ENCODE results near the gene LMAN2L. TPM values are rescaled to one million over a fixed set of nuclear protein-coding genes. Genes with fewer than 3 reads are reported as not detected.

The LMAN2L gene
- total RNA-seq, 1 donor from 2014 or later = 36.0 TPM

GRCh38 chr2:96751800-96752199 is 11.9 kb upstream of the LMAN2L start:
- no peak for TF ChIP-seq CTCF (IDR thresholded peaks at IDR 0.05; ENCODE audit: unreplicated experiment)

GRCh38 chr2:96747061-96747617 is 7.3 kb upstream of the LMAN2L start:
- H3K27ac Mint-ChIP-seq = peak overlapping the region; percentile 60
- TF ChIP-seq CTCF (IDR thresholded peaks at IDR 0.05; ENCODE audit: unreplicated experiment) = no peak
- no peaks in the 10 kb centered on the region for H3K36me3 Mint-ChIP-seq (ENCODE audit: insufficient read depth)
- H3K27me3 Mint-ChIP-seq = no peaks in the 10 kb centered on the region
- no peak overlapping the region for H3K4me3 Mint-ChIP-seq (ENCODE audit: low read depth)
- H3K9me3 Mint-ChIP-seq (ENCODE audit: low read depth) = no peaks in the 10 kb centered on the region
- no peaks in the 10 kb centered on the region for H3K4me1 Mint-ChIP-seq (ENCODE audit: low read depth)
- no peak for DNase-seq (ENCODE audit: low spot score, unreplicated experiment)

More at GRCh38 chr2:96751800-96752199, 11.9 kb upstream of the LMAN2L start:
- H3K27ac Mint-ChIP-seq = no peak overlapping the region
- H3K9me3 Mint-ChIP-seq (ENCODE audit: low read depth) = no peaks in the 10 kb centered on the region
- no peak overlapping the region for H3K4me3 Mint-ChIP-seq (ENCODE audit: low read depth)
- DNase-seq (ENCODE audit: low spot score, unreplicated experiment) = no peak
- H3K4me1 Mint-ChIP-seq (ENCODE audit: low read depth) = no peaks in the 10 kb centered on the region
- H3K36me3 Mint-ChIP-seq (ENCODE audit: insufficient read depth) = no peaks in the 10 kb centered on the region
- H3K27me3 Mint-ChIP-seq = no peaks in the 10 kb centered on the region

- peaks cover 16% of the 10 kb centered on the region for H3K4me1 Mint-ChIP-seq (ENCODE audit: low read depth)
- H3K4me3 Mint-ChIP-seq (ENCODE audit: low read depth) = peak overlapping the region; percentile 97
- no peaks in the 10 kb centered on the region for H3K27me3 Mint-ChIP-seq
- H3K36me3 Mint-ChIP-seq (ENCODE audit: insufficient read depth) = peaks cover 8% of the 10 kb centered on the region
- H3K9me3 Mint-ChIP-seq (ENCODE audit: low read depth) = no peaks in the 10 kb centered on the region
- TF ChIP-seq CTCF (IDR thresholded peaks at IDR 0.05; ENCODE audit: unreplicated experiment) = no peak
- DNase-seq (ENCODE audit: low spot score, unreplicated experiment) = no peak
- H3K27ac Mint-ChIP-seq = peak overlapping the region; percentile 96
Observed at GRCh38 chr2:96739076-96739632, 710 bp downstream of the LMAN2L start.

GRCh38 chr2:96737831-96738230 is 2.0 kb downstream of the LMAN2L start:
- Mint-ChIP-seq H3K27ac (no peak overlapping the region), H3K36me3 (ENCODE audit: insufficient read depth) (peaks cover 14% of the 10 kb centered on the region), H3K4me3 (ENCODE audit: low read depth) (peak overlapping the region; percentile 48), H3K27me3 (no peaks in the 10 kb centered on the region), H3K4me1 (ENCODE audit: low read depth) (peaks cover 16% of the 10 kb centered on the region), H3K9me3 (ENCODE audit: low read depth) (no peaks in the 10 kb centered on the region)
- TF ChIP-seq CTCF (IDR thresholded peaks at IDR 0.05; ENCODE audit: unreplicated experiment) = no peak
- no peak for DNase-seq (ENCODE audit: low spot score, unreplicated experiment)

- H3K4me3 Mint-ChIP-seq (ENCODE audit: low read depth) = peak overlapping the region; percentile 48
- DNase-seq (ENCODE audit: low spot score, unreplicated experiment) = no peak
- no peak for TF ChIP-seq CTCF (IDR thresholded peaks at IDR 0.05; ENCODE audit: unreplicated experiment)
- H3K27ac Mint-ChIP-seq = no peak overlapping the region
- peaks cover 15% of the 10 kb centered on the region for H3K36me3 Mint-ChIP-seq (ENCODE audit: insufficient read depth)
- peaks cover 16% of the 10 kb centered on the region for H3K4me1 Mint-ChIP-seq (ENCODE audit: low read depth)
- H3K27me3 Mint-ChIP-seq = no peaks in the 10 kb centered on the region
- no peaks in the 10 kb centered on the region for H3K9me3 Mint-ChIP-seq (ENCODE audit: low read depth)
Observed at GRCh38 chr2:96737251-96737650, 2.6 kb downstream of the LMAN2L start.
